ENCODE measurements around the gene TRIM31. TPM values are rescaled to one million over a fixed set of nuclear protein-coding genes. Genes with fewer than 3 reads are reported as not detected.

Gene TRIM31
- total RNA-seq, 1 donor from 2014 or later: 1.8 TPM

DNA sequence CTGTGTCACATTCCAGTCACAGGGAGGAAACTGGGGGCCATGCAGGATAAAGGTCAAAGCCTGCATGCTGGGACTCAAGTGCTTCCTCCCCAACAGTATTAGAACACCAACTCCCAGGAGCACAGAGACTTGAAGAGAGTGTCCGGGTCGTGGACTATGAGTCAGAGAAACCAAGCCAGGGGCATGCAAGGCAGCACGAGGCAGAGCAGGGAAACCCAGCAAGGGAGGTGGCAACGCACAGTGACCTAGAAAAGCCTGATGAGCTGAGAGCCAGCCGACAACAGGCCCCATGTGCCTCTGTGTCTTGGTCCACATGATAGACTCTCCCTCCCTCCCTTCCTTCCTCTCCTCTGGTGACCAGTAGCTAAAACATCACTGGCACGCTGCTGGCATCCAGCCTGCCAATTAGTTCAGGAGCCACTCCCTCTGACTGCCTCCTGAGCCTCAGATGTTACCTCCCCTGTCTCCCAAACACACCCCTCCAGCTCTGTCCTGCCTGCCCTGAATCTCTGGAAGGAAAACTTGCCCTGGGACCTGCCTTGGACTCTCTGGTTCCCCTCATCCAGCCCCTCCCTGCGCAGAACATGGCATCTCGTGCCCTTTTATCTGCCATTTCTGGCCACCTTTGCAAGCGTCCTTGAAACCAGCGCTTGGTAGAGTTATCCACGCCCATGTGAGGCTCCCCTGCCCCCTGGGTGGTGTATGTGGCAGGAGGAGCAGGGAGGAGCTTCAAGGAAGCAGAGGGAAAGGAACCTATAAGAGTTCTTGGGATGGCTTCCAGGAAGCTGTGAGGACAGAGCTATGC, 21.1 kb downstream of the TRIM31 start:
- H3K27ac Mint-ChIP-seq: no peak overlapping the region
- no peaks in the 10 kb centered on the region for H3K36me3 Mint-ChIP-seq
- H3K4me1 Mint-ChIP-seq (ENCODE audit: unreplicated experiment): no peaks in the 10 kb centered on the region
- DNase-seq (ENCODE audit: extremely low spot score, unreplicated experiment): no peak
- TF ChIP-seq, protein P1, sequence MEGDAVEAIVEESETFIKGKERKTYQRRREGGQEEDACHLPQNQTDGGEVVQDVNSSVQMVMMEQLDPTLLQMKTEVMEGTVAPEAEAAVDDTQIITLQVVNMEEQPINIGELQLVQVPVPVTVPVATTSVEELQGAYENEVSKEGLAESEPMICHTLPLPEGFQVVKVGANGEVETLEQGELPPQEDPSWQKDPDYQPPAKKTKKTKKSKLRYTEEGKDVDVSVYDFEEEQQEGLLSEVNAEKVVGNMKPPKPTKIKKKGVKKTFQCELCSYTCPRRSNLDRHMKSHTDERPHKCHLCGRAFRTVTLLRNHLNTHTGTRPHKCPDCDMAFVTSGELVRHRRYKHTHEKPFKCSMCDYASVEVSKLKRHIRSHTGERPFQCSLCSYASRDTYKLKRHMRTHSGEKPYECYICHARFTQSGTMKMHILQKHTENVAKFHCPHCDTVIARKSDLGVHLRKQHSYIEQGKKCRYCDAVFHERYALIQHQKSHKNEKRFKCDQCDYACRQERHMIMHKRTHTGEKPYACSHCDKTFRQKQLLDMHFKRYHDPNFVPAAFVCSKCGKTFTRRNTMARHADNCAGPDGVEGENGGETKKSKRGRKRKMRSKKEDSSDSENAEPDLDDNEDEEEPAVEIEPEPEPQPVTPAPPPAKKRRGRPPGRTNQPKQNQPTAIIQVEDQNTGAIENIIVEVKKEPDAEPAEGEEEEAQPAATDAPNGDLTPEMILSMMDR (conservative IDR thresholded peaks at IDR 0.05): no peak
- no peak overlapping the region for H3K4me3 Mint-ChIP-seq
- H3K9me3 Mint-ChIP-seq: peaks cover 5% of the 10 kb centered on the region
- peaks cover 94% of the 10 kb centered on the region for H3K27me3 Mint-ChIP-seq

DNA sequence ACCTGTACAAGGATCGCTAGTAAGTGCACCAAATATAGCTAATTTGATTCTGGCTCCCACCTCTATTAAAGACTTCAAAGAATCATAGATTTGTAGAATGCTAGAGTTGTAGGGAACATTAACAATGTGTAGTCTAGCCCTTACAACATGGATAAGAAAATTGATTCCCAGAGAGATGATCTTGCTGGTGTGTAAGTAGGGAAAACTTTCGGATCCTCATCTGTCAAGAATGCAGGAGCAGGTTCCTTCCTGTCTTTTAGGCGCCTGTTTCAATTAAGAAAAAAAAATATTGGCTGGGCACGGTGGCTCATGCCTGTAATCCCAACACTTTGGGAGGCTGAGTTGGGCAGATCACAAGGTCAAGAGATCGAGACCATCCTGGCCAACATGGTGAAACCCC, 25.0 kb downstream of the TRIM31 start:
- H3K4me3 Mint-ChIP-seq: no peak overlapping the region
- no peaks in the 10 kb centered on the region for H3K4me1 Mint-ChIP-seq (ENCODE audit: unreplicated experiment)
- peaks cover 5% of the 10 kb centered on the region for H3K9me3 Mint-ChIP-seq
- H3K27me3 Mint-ChIP-seq: peaks cover 66% of the 10 kb centered on the region
- TF ChIP-seq, protein P1 (conservative IDR thresholded peaks at IDR 0.05): no peak
- DNase-seq (ENCODE audit: extremely low spot score, unreplicated experiment): no peak
- no peaks in the 10 kb centered on the region for H3K36me3 Mint-ChIP-seq
- H3K27ac Mint-ChIP-seq: no peak overlapping the region

DNA sequence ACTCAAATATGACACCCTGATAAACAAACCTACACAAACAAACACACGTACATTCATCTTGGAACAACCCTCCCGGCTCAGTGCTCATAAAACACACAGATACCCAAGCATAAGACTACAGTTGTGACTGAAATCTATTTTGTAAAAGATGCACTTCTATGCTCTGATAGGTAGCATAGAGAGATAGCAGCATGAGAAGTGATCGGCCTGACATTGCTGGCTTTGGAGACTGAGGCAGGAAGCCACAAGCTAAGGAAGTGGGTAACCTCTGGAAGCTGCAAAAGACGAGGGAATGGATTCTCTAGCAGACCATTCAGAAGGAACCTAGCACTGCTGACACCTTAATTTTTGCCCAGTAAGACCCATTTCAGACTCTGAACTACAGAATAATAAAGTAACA, 35.7 kb downstream of the TRIM31 start:
- peaks cover 82% of the 10 kb centered on the region for H3K27me3 Mint-ChIP-seq

DNA sequence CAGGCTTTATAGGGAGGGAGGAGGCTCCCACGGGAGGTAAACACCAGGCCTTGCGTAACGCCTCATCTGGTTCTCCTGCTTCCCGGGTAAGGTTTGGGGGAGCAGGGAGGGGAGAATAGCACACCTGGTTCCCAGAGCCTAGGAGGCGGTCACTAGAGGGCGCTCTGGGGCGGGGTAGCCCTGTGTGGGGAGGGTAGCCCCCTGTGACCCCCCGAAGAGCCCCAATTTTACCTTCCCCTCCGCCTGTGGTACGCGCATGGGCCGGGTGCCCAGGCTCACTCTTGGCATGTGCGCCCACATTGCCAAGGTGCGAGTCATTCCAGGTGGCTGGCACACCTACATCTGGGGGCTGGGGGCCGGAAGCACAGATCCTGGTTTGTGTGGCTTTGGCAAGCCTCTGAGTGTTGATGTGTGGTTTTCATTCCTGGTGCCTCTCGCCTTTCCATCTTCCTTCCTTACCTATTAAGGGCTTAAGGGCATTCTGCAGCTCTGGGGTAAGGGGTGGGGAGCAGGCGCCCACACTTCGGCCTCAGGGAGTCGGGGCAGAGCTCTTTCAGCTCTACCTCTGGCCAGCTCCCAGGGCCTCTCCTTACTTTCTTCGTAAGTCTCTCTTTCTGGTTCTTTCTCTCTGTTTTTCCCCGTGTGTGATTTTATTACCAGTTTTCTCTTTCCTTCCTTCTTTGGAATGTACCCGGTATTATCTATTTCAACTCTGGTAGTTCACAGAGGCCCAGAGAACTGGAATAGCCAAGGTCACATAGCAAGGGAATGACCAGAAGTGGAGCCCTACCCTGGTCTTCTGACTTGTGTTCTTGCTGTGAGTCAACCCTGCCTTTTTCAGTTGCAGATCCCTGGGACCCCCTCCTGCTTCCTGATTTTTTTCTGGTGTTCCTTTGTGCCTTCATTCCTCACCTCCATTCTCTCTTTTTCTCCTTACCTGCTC, 36.8 kb downstream of the TRIM31 start:
- Mint-ChIP-seq H3K4me3 (peak overlapping the region; percentile 79), H3K36me3 (peaks cover 15% of the 10 kb centered on the region), H3K27ac (peak overlapping the region; percentile 60), H3K4me1 (ENCODE audit: unreplicated experiment) (peaks cover 9% of the 10 kb centered on the region), H3K9me3 (peaks cover 6% of the 10 kb centered on the region), H3K27me3 (peaks cover 92% of the 10 kb centered on the region)
- TF ChIP-seq, protein P1 (conservative IDR thresholded peaks at IDR 0.05): peak; percentile 36
- no peak for DNase-seq (ENCODE audit: extremely low spot score, unreplicated experiment)

More for the DNA sequence above, 35.7 kb downstream of the TRIM31 start:
- Mint-ChIP-seq H3K4me3 (no peak overlapping the region), H3K36me3 (peaks cover 8% of the 10 kb centered on the region), H3K27ac (no peak overlapping the region), H3K4me1 (ENCODE audit: unreplicated experiment) (peaks cover 3% of the 10 kb centered on the region), H3K9me3 (no peaks in the 10 kb centered on the region)
- no peak for DNase-seq (ENCODE audit: extremely low spot score, unreplicated experiment)
- TF ChIP-seq, protein P1 (conservative IDR thresholded peaks at IDR 0.05): no peak

DNA sequence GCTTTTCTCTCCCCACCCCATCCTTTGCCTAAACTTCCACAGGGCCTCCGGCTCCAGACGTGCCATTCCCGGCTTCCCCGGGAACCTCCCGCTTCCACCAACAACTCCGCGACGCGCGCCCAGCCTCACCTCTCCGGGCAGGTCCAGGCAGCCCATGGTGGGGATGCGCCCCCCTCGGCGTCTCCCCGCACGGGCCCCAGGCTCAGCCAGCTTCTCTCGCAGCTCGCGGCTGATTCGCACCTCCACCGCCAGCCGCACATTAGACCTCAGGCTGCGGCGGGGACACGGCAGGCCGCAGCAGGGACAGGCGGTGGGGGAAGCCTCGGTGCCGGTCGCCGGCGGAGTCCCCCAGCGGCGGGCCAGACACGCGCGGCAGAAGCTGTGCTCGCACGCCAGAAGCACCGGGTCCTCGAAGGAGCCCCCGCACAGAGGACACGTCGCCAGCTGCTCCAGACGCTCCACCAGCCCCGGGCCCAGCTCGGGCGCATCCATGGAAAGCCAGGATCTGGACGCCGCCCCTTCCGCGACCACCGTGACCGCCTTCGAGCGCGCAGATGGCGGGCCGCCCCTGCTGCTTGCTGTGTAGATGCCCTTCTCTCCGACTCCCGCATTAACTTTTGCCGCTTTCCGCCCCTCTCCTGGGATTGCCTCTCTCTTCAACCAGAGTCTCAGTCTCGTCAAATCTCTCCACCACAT, 37.6 kb downstream of the TRIM31 start, which contains the start of gene RNF39:
Gene RNF39 (minus strand): TSS at position 676 of the 696 bp plus-strand sequence. CDS start 184 bp downstream, at position 492.
- TF ChIP-seq, protein P1 (conservative IDR thresholded peaks at IDR 0.05): no peak
- Mint-ChIP-seq H3K27ac (peak within 1 kb of the TSS; percentile 60), H3K9me3 (peaks cover 6% of the 10 kb centered on the region), H3K36me3 (peaks cover 21% of the 10 kb centered on the region), H3K4me1 (ENCODE audit: unreplicated experiment) (peaks cover 14% of the 10 kb centered on the region), H3K27me3 (peaks cover 96% of the 10 kb centered on the region), H3K4me3 (peak within 1 kb of the TSS; percentile 82)
- DNase-seq (ENCODE audit: extremely low spot score, unreplicated experiment): no peak

All from type B pancreatic cell (in vitro differentiated cells).